GM12878 (cell line): ENCODE measurements around the gene BCL10.

Experiments used
- EZH2 ChIP-seq: IDR thresholded peaks from 2 replicates; pipeline ENCODE4 v1.6.1; 2012; ENCODE audit warnings: low read depth, mild to moderate bottlenecking, control low read depth, inconsistent platforms, low read length, borderline replicate concordance; ENCODE audit not compliant: control insufficient read depth
- JUNB ChIP-seq: IDR thresholded peaks from 2 replicates; pipeline ENCODE4 v1.6.1; 2016; ENCODE audit warnings: antibody characterized with exemption, mild to moderate bottlenecking
- MAX ChIP-seq: IDR thresholded peaks from 2 replicates; pipeline ENCODE4 v1.6.1; 2012; ENCODE audit warnings: low read depth, low read length, improper control_type of control experiment
- MEF2A ChIP-seq: IDR thresholded peaks from 2 replicates; pipeline ENCODE4 v1.6.1; 2011; ENCODE audit warnings: low read depth, mild to moderate bottlenecking, low read length, moderate library complexity; ENCODE audit not compliant: insufficient read depth
- RAD21 ChIP-seq: IDR thresholded peaks from 2 replicates; pipeline ENCODE4 v1.6.1; 2011; ENCODE audit warnings: mild to moderate bottlenecking, low read depth, low read length, moderate library complexity; ENCODE audit not compliant: insufficient read depth
- USF2 ChIP-seq: IDR thresholded peaks from 2 replicates; pipeline ENCODE4 v1.6.1; 2011; ENCODE audit warnings: low read depth, low read length, improper control_type of control experiment, borderline replicate concordance

GRCh38 chr1:85319491-85319890 lies 43.1 kb upstream of the BCL10 start:
- TF ChIP-seq MAX (no peak), JUNB (no peak), RAD21 (no peak), EZH2 (no peak), MEF2A (no peak), USF2 (no peak)
